Measurements from ENCODE around the gene EDNRA. TPM values are rescaled to one million over a fixed set of nuclear protein-coding genes. Genes with fewer than 3 reads are reported as not detected.

Gene EDNRA
- total RNA-seq, 1 experiment from 2014 or later = not detected

DNA sequence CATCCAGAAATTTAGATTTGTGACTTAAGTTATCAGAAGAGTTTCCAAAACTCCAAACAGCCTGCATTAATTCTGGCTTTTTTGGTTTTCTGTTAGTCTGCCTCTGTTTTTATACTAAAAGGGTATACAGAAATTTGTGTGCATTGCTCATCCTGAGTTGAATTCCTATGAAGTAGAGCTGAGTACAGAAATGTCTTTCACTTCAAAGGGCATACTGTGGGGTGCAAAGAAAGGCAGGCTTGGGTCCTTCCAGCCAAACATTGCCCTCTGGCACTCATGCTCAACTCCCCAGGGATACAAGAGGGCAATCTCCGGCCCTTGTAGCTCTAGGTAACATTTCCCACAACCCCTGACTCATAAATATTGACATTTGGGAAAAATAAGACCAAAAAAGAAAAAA, 108.7 kb downstream of the EDNRA start:
- no peak for DNase-seq
- Histone ChIP-seq H3F3A (ENCODE audit: insufficient read depth, low read depth) (no peaks in the 10 kb centered on the region), H3K79me2 (ENCODE audit: low read depth) (no peaks in the 10 kb centered on the region), H3K36me3 (ENCODE audit: low read depth) (no peaks in the 10 kb centered on the region), H3K9me2 (ENCODE audit: insufficient read depth) (no peaks in the 10 kb centered on the region), H4K20me1 (ENCODE audit: insufficient read depth) (no peaks in the 10 kb centered on the region), H3K4me3 (no peak overlapping the region), H3K4me1 (replicated peaks; ENCODE audit: insufficient read depth) (no peaks in the 10 kb centered on the region), H3K27ac (no peak overlapping the region), H3K4me2 (no peak overlapping the region), H3K9me3 (ENCODE audit: insufficient read depth, low read depth) (no peaks in the 10 kb centered on the region; the same call in 1 of the 2 replicates), H2AFZ (no peak overlapping the region), H3K27me3 (ENCODE audit: insufficient read depth, low read depth) (no peaks in the 10 kb centered on the region)
- POLR2A ChIA-PET (ENCODE audit: unreplicated experiment) = interaction anchor here (0.5 kb wide), 1 partner anchor 20 kb away, joined by 6 read pairs; no protein-coding TSS in a partner anchor
- CTCF ChIA-PET = interaction anchor here (0.6 to 2.0 kb wide), 7 partner anchors 12 to 571 kb away, joined by 3 to 15 read pairs (median 4); partner anchors contain the start of gene PRMT9
- BruUV-seq (replicated peaks) = no TSS peak
- no peak for TF ChIP-seq EZH2 (IDR thresholded peaks at IDR 0.05; ENCODE audit: low read depth)
- intact Hi-C loops (cut with micrococcal nuclease; ENCODE audit: unreplicated experiment) = no loop called here

DNA sequence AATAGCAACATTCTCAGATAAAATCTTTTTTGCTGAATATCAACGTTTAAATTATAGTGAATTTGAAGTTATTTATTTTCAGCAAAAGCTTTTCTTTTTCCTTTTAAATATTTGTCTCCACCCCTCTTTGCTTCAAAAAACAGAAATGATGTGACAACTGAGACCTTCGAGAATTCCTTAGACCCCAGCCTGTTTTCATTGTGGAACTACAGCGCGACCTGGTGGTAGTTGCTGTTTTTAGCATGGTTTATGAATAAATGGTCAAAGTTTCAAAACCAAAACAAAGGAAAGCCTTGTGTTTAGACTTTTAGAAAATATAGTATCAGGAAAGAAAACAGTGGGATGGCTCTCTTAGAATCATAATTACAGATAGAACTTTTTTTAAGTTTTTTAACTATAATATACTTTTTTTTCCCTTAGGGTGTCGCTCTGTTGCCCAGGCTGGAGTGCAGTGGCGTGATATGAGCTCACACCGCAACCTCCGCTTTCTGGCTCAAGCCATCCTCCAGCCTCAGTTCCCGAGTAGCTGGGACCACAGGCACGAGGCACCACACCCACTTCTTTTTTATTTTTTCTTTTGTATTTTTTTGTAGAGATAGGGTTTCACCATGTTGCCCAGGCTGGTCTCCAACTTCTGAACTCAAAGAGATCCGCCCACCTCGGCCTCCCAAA, 109.5 kb downstream of the EDNRA start:
- H4K20me1 ChIP-seq (ENCODE audit: insufficient read depth) = no peaks in the 10 kb centered on the region
- no peaks in the 10 kb centered on the region for H3F3A ChIP-seq (ENCODE audit: insufficient read depth, low read depth)
- no TSS peak for BruUV-seq (replicated peaks)
- POLR2A ChIA-PET (ENCODE audit: unreplicated experiment) = no interaction called here
- no peaks in the 10 kb centered on the region; the same call in 1 of the 2 replicates for H3K9me3 ChIP-seq (ENCODE audit: insufficient read depth, low read depth)
- CTCF ChIA-PET = interaction anchor here (0.6 to 2.0 kb wide), 6 partner anchors 13 to 432 kb away, joined by 3 to 15 read pairs (median 5); partner anchors contain the start of gene PRMT9
- H3K4me2 ChIP-seq = no peak overlapping the region
- peak in 1 of 2 experiments; percentile 48 for DNase-seq
- no peaks in the 10 kb centered on the region for H3K36me3 ChIP-seq (ENCODE audit: low read depth)
- H3K9me2 ChIP-seq (ENCODE audit: insufficient read depth) = no peaks in the 10 kb centered on the region
- intact Hi-C loops (cut with micrococcal nuclease; ENCODE audit: unreplicated experiment) = loop anchor here (1.0 to 2.0 kb wide), 5 partner anchors 72 to 571 kb away; no protein-coding TSS in a partner anchor
- H3K27ac ChIP-seq = no peak overlapping the region
- H2AFZ ChIP-seq = no peak overlapping the region
- H3K4me3 ChIP-seq = no peak overlapping the region
- H3K27me3 ChIP-seq (ENCODE audit: insufficient read depth, low read depth) = no peaks in the 10 kb centered on the region
- no peaks in the 10 kb centered on the region for H3K4me1 ChIP-seq (replicated peaks; ENCODE audit: insufficient read depth)
- no peak for TF ChIP-seq EZH2 (IDR thresholded peaks at IDR 0.05; ENCODE audit: low read depth)
- TF ChIP-seq, protein P1, sequence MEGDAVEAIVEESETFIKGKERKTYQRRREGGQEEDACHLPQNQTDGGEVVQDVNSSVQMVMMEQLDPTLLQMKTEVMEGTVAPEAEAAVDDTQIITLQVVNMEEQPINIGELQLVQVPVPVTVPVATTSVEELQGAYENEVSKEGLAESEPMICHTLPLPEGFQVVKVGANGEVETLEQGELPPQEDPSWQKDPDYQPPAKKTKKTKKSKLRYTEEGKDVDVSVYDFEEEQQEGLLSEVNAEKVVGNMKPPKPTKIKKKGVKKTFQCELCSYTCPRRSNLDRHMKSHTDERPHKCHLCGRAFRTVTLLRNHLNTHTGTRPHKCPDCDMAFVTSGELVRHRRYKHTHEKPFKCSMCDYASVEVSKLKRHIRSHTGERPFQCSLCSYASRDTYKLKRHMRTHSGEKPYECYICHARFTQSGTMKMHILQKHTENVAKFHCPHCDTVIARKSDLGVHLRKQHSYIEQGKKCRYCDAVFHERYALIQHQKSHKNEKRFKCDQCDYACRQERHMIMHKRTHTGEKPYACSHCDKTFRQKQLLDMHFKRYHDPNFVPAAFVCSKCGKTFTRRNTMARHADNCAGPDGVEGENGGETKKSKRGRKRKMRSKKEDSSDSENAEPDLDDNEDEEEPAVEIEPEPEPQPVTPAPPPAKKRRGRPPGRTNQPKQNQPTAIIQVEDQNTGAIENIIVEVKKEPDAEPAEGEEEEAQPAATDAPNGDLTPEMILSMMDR (conservative IDR thresholded peaks at IDR 0.05) = peak; percentile 87
- H3K79me2 ChIP-seq (ENCODE audit: low read depth) = no peaks in the 10 kb centered on the region

DNA sequence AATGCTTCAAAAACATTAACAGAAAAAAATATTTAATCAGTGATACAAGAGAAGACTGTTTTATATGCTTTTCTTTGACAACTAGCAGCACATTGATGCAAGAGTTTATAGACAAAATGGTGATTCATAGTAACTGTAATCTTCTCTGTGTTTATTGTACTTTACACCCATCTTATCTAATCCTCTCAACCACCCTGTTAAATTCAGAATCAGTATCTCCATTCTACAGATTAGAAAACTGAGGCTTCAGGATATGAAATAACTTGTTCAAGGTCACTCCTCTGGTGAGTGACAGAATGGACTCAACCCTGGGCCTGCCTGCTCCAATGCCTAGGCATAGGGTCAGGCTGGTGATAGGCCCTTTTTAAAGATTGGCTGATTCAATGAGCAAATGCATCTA, 110.2 kb downstream of the EDNRA start:
- H3K4me2 ChIP-seq = no peak overlapping the region
- intact Hi-C loops (cut with micrococcal nuclease; ENCODE audit: unreplicated experiment) = loop anchor here (2.0 kb wide), 1 partner anchor 494 kb away; no protein-coding TSS in a partner anchor
- ChIA-PET CTCF (interaction anchor here (1.3 to 2.0 kb wide), 2 partner anchors 13 to 72 kb away, joined by 6 to 9 read pairs; no protein-coding TSS in a partner anchor), POLR2A (ENCODE audit: unreplicated experiment) (no interaction called here)
- H3F3A ChIP-seq (ENCODE audit: insufficient read depth, low read depth) = no peaks in the 10 kb centered on the region
- H3K9me3 ChIP-seq (ENCODE audit: insufficient read depth, low read depth) = no peaks in the 10 kb centered on the region
- no peaks in the 10 kb centered on the region for H3K9me2 ChIP-seq (ENCODE audit: insufficient read depth)
- BruUV-seq (replicated peaks) = no TSS peak
- H3K4me3 ChIP-seq = no peak overlapping the region
- no peak overlapping the region for H2AFZ ChIP-seq
- no peaks in the 10 kb centered on the region for H4K20me1 ChIP-seq (ENCODE audit: insufficient read depth)
- H3K27ac ChIP-seq = no peak overlapping the region
- H3K4me1 ChIP-seq (replicated peaks; ENCODE audit: insufficient read depth) = no peaks in the 10 kb centered on the region
- no peaks in the 10 kb centered on the region for H3K27me3 ChIP-seq (ENCODE audit: insufficient read depth, low read depth)
- TF ChIP-seq, protein P1 (conservative IDR thresholded peaks at IDR 0.05) = no peak
- TF ChIP-seq EZH2 (IDR thresholded peaks at IDR 0.05; ENCODE audit: low read depth) = no peak
- H3K79me2 ChIP-seq (ENCODE audit: low read depth) = no peaks in the 10 kb centered on the region
- no peak for DNase-seq
- no peaks in the 10 kb centered on the region for H3K36me3 ChIP-seq (ENCODE audit: low read depth)
